Right lobe of liver (tissue), 6 donors: ENCODE results near the gene PPME1. TPM values are rescaled to one million over a fixed set of nuclear protein-coding genes. Genes with fewer than 3 reads are reported as not detected.

ENCODE experiments used
- ATAC-seq, 4 donors: fragments of 200-7000 bp; cut with Tn5 transposase; one replicate each; pipeline ENCODE4 v1.9.1; 2020; ENCODE audit warnings: mild to moderate bottlenecking in 4 of 4, moderate library complexity in 4 of 4
- DNase-seq, 3 donors: peaks; one replicate each; pipeline ENCODE4 v3.0.0-alpha.2; 2020
- H3K27ac ChIP-seq, 3 donors: fragments of 200-600 bp; one replicate each; pipeline ENCODE4 v1.8.0; 2022
- H3K27me3 ChIP-seq, 2 donors: fragments of 200-600 bp; one replicate each; pipeline ENCODE4 v1.8.0; 2022
- H3K36me3 ChIP-seq, 4 donors: fragments of 200-600 bp; sonication (generic) in 1 of 4; one replicate each; pipeline versions ENCODE4 v1.5.1 to v1.8.0; 2017 to 2022; ENCODE audit warnings: control low read depth in 1 of 4
- H3K4me1 ChIP-seq, 4 donors: fragments of 200-600 bp; sonication (generic) in 1 of 4; one replicate each; pipeline versions ENCODE4 v1.5.1 to v1.8.0; 2017 to 2022; ENCODE audit warnings: control low read depth in 1 of 4
- H3K4me3 ChIP-seq, 3 donors: fragments of 200-600 bp; one replicate each; pipeline ENCODE4 v1.8.0; 2022
- H3K9me3 ChIP-seq, 4 donors: fragments of 200-600 bp; sonication (generic) in 1 of 4; one replicate each; pipeline versions ENCODE4 v1.5.1 to v1.8.0; 2017 to 2022; ENCODE audit warnings: control low read depth in 1 of 4
- POLR2A ChIP-seq: fragments of 450-650 bp; IDR thresholded peaks from one replicate; pipeline ENCODE4 v1.6.1; 2017; ENCODE audit warnings: antibody characterized with exemption, mild to moderate bottlenecking
- WGBS: methylation state at CpG from one replicate; pipeline ENCODE4 v1.1.6; 2018; ENCODE audit warnings: low coverage, low lambda C conversion rate; ENCODE audit not compliant: insufficient coverage; ENCODE audit errors: missing lambda C conversion rate; 5-methylcytosine and 5-hydroxymethylcytosine counted together
- intact Hi-C, 2 donors: fragments of 100-400 bp; cut with DNase I; formaldehyde crosslinking; loops; one replicate each; pipeline versions ENCODE4 v1.11.2 to v1.14.1; 2022
- total RNA-seq, 6 experiments: library from RNA; depleted of rRNA in 2 of 6; stranded (reverse); fragments of >200 nt in 2 of 6; fragmentation: NEBNext Ultra II Directional in 3 of 6; extraction: Animal tissue kit (Norgen Biotek cat#: 25700) in 3 of 6; gene quantifications; one replicate each; pipeline versions ENCODE4 v1.1.0 to v1.2.4, GENCODE V29; 2016 to 2023
- TF ChIP-seq, protein P1 (sequence below), 4 donors: fragments of 200-600 bp in 3 of 4; fragments of 450-650 bp in 1 of 4; IDR thresholded peaks; one replicate each; pipeline versions ENCODE4 v1.5.1 to v1.8.0; 2016 to 2022; ENCODE audit warnings: antibody characterized with exemption in 4 of 4, mild to moderate bottlenecking in 2 of 4
- donor health status: DM: no; HTN: yes; CAD: no.
- donor health status: DM: no; HTN: no; CAD: no.
- donor health status: DM: no; HTN: no; CAD: no.
- donor health status: DM: no; HTN: yes; CAD: no.
- donor health status: DM: no; HTN: yes; CAD: no.

PPME1 gene
- total RNA-seq, 6 experiments from 2014 or later, result 8.9 to 18.9 (median 13.0) TPM

- H3K4me3 ChIP-seq, result peak overlapping the region; percentile 60 to 83 (median 75)
- TF ChIP-seq, protein P1, sequence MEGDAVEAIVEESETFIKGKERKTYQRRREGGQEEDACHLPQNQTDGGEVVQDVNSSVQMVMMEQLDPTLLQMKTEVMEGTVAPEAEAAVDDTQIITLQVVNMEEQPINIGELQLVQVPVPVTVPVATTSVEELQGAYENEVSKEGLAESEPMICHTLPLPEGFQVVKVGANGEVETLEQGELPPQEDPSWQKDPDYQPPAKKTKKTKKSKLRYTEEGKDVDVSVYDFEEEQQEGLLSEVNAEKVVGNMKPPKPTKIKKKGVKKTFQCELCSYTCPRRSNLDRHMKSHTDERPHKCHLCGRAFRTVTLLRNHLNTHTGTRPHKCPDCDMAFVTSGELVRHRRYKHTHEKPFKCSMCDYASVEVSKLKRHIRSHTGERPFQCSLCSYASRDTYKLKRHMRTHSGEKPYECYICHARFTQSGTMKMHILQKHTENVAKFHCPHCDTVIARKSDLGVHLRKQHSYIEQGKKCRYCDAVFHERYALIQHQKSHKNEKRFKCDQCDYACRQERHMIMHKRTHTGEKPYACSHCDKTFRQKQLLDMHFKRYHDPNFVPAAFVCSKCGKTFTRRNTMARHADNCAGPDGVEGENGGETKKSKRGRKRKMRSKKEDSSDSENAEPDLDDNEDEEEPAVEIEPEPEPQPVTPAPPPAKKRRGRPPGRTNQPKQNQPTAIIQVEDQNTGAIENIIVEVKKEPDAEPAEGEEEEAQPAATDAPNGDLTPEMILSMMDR (IDR thresholded peaks at IDR 0.05), result no peak
- no peak for TF ChIP-seq POLR2A
- H3K36me3 ChIP-seq, result peaks cover 0 to 12% (median 0%) of the 10 kb centered on the region in 4 donors
- no peaks in the 10 kb centered on the region for H3K9me3 ChIP-seq
- H3K27ac ChIP-seq, result peak overlapping the region in 2 of 3 donors; percentile 73 to 74
- WGBS, result 29% methylated on average over 5 of the region's 5 CpGs
- no peak for DNase-seq
- intact Hi-C loops, result no loop called here
- ATAC-seq, result no peak
- H3K27me3 ChIP-seq, result no peaks in the 10 kb centered on the region
- H3K4me1 ChIP-seq, result peaks cover 0 to 19% (median 4%) of the 10 kb centered on the region in 4 donors
Measured at GRCh38 chr11:74171997-74172396, 908 bp downstream of the PPME1 start.

- H3K9me3 ChIP-seq, result no peaks in the 10 kb centered on the region
- intact Hi-C loops, result no loop called here
- WGBS, result 82% methylated on average over 1 of the region's 1 CpG
- TF ChIP-seq, protein P1 (IDR thresholded peaks at IDR 0.05), result no peak
- TF ChIP-seq POLR2A, result no peak
- DNase-seq (no peak), ATAC-seq (no peak)
- H3K4me1 ChIP-seq, result peaks cover 0 to 10% (median 0%) of the 10 kb centered on the region in 4 donors
- no peaks in the 10 kb centered on the region for H3K36me3 ChIP-seq
- H3K27ac ChIP-seq, result no peak overlapping the region
- H3K4me3 ChIP-seq, result no peak overlapping the region
- no peaks in the 10 kb centered on the region for H3K27me3 ChIP-seq
Measured at GRCh38 chr11:74175920-74176319, 4.8 kb downstream of the PPME1 start.

DNA sequence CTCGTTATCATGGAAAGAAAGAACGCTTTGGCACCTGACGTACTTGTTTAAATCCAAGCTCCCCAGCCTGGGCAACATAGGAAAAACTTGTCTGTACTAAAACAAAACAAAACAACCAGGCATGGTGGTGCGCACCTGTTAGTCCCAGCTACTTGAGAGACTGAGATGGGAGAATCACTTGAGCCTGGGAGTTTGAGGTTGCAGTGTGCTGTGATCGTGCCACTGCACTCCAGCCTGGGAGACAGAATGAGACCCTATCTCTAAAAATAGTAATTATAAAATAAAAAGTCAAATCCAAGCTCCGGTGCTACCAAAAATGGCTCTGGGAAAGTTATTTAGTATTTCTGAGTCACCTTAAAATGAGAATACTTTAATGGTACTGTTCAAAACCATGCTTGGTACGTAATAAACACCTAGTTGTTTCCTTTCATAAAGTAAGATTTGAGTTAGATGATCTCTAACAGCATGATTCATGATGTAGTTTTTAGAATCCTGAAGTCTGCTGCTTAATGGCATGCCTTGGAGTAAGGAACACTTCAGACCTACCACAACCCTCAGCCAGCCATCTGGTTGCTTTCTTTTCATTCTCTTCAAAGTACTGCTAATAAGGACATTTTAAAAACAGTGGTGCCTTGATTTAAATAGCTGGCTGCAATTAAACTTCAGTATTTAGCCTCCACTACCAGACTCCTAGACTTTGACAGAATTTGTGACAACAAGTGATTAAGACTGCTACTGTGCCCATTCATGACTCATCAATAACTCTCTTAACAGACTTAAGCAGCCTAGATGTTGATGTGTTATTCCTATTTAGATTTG lies 8.4 kb downstream of the PPME1 start:
- intact Hi-C loops, result no loop called here

DNA sequence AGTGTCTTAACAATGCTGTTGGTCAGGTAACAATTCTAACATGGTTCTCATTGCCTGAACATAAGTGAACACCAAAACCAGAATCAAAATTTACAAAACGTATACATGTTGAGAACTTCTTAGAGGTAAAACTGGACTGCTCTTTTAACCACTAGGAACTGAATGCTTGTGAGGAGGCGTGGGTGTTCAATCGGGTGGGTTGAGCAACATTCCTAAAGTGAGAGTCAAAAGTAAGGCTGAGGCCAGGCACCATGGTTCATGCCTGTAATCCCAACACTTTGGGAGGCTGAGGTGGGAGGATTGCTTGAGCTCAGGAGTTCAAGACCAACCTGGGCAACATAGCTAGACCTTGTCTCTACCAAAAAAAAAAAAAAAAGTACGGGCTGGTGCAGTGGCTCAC lies 11.5 kb downstream of the PPME1 start:
- H3K4me3 ChIP-seq, result no peak overlapping the region
- H3K4me1 ChIP-seq, result no peaks in the 10 kb centered on the region
- no peaks in the 10 kb centered on the region for H3K27me3 ChIP-seq
- 91% methylated on average over 4 of the region's 4 CpGs for WGBS
- H3K36me3 ChIP-seq, result no peaks in the 10 kb centered on the region
- ATAC-seq, result no peak
- TF ChIP-seq, protein P1 (IDR thresholded peaks at IDR 0.05), result no peak
- no peak for TF ChIP-seq POLR2A
- intact Hi-C loops, result no loop called here
- no peak for DNase-seq
- no peak overlapping the region for H3K27ac ChIP-seq
- H3K9me3 ChIP-seq, result no peaks in the 10 kb centered on the region

More for the DNA sequence above, 8.4 kb downstream of the PPME1 start:
- no peaks in the 10 kb centered on the region for H3K4me1 ChIP-seq
- H3K4me3 ChIP-seq, result no peak overlapping the region
- TF ChIP-seq, protein P1 (IDR thresholded peaks at IDR 0.05), result no peak
- TF ChIP-seq POLR2A, result no peak
- 94% methylated on average over 7 of the region's 7 CpGs for whole genome bisulfite sequencing
- no peak for ATAC-seq
- H3K36me3 ChIP-seq, result no peaks in the 10 kb centered on the region
- H3K27me3 ChIP-seq, result no peaks in the 10 kb centered on the region
- H3K9me3 ChIP-seq, result no peaks in the 10 kb centered on the region
- no peak overlapping the region for H3K27ac ChIP-seq
- DNase-seq, result no peak
